HG03139 (cell line): Measurements from ENCODE around the gene DPM2.

Source experiments
- ATAC-seq: cut with Tn5 transposase; IDR thresholded peaks from one replicate; pipeline ENCODE4 v1.9.1; 2021; ENCODE audit not compliant: unreplicated experiment

Gene DPM2

DNA sequence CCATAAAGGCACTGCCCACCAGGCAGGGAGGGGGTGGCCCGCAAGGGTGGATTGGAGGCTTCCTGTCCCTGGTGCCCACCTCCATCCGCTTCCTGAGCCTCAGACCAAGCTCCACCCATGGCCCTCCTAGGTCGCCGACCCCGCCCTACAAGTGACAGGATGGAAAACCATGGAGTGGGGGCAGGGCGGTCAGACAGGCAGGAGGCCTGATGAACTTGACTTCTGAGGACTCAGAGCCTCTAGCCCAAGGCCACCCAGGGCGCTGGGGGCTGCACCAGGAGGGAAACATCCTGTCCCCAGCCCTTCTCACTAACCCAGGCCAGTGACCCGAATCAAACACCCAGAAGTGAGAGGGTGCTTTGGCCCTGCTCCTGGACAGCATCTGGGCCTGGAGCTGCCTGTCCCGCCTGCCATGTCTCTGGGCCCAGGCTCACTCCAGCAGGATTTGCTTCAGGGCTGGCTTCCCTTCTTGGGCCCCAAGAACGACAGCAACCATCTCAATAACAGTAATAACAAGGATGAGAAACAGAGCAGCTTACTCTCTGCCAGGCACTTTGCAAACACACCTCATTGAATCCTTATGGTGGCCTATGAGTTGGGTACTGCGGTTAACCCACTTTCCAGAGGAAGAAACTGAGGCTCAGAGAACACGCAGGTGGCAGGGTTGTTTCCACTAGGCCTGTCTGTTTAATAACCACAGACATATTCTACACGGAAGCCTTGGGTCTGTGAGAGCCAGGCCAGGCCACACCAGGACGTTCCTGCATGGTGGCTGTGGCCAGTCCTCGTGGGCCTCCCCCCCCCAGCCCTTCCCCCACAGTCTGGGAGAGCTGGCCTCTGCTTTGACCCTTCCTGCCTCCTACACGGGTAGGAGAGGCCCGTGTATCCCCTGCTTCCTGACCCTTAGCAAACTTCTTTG lies 33.8 kb downstream of the DPM2 start:
- ATAC-seq: peak; percentile 32

DNA sequence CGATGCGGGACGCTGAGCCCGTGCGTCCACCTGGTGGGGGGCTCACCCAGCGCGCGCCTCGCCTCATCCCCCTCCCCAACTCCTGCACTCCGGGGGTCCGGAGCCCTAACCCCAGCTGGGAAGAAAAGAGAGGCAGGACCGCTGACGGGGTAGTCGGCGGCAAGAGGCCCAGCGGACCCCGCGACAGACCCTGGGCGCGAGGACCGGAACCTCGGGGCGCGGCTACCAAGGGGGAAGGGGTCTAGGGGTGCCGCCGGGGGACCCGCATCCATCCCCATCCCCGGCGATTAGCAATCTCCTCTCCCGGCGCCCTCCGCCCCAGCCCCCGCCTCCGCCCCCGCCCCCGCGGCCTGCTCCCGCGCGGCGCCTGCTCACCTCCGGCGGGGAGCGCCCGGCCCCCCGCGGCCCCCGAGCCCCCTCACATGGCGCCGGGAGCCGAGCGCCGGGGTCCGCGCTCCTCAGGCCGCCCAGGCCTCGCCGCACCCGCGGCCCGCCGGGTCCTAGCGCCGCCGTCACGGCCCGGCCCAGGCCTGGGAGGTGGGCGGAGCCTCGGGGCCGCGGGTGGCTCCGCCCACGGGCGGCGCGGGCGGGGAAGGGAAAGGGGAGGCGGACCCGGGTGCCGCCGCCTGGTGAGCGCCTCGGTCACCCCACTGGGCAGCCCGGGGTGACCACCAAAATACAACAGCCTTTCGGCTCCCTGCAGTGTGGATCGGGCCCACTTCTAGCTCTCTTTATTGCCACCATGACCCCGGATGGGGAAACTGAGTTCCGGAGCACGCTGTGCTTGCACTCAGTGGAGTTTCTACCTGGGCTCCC lies 38.3 kb downstream of the DPM2 start, which contains the start of gene ST6GALNAC6:
ST6GALNAC6 (minus strand) TSS at position 476 of the 816 bp plus-strand sequence. CDS start 1,622 bp downstream, outside the sequence.
- ATAC-seq: peak; percentile 43

DNA sequence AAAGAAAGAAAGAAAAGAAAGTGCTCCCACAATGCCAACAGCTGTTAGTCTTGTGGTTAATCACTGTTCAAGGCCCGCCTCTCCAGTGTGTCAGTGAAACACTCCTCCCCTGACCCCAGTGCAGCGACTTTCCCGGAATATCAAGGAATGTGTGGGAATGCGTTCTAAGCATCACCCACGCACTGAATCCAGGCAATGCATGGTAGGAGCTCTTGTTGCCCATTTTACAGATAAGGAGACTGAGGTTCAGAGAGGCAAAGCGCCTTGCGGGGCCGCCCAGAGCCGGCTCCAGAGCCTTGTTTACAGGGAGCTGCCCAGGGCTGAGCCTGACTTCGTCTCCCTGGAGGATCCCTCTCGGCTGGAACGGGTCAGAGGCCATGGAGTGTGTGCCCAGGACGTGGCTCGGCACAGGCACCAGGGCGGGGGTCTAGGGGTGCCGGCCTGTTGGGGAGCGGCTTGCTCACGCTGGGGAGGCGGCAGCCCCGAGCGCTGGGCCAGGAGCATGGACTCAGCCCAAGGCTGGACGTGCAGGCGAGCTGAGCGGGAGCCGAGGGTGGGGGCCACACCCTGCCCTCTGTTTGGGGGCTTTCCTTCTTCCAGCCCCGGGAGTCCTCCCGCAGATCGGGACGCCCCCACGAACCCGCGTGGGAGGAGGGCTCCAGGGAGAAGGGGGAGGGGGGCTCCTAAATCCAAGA lies 39.1 kb downstream of the DPM2 start:
- ATAC-seq: no peak

DNA sequence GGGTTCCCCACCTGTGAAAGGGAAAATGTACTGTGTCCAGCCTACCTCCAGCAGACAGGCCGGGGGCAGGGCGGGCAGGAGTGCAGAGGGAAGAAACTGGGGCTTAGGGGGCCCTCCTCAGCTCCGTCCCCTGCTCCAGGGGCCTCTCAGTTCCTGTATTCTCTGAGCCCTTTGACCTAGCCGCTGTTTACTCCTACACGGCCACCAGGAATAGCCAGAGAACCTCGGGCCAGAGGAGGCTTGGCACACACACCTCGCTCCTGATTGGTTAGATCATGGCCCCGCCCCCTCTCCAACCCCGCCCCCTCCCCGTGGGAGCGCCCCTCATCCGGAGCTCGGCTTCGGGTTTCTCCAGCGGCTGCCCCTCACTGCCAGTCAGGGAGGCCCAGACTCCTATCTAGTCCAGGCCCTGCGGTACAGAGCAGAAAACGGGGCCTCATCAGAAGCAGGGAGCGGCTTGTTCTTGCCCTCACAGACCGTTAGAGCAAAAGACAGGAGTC lies 40.4 kb downstream of the DPM2 start:
- no peak for ATAC-seq

DNA sequence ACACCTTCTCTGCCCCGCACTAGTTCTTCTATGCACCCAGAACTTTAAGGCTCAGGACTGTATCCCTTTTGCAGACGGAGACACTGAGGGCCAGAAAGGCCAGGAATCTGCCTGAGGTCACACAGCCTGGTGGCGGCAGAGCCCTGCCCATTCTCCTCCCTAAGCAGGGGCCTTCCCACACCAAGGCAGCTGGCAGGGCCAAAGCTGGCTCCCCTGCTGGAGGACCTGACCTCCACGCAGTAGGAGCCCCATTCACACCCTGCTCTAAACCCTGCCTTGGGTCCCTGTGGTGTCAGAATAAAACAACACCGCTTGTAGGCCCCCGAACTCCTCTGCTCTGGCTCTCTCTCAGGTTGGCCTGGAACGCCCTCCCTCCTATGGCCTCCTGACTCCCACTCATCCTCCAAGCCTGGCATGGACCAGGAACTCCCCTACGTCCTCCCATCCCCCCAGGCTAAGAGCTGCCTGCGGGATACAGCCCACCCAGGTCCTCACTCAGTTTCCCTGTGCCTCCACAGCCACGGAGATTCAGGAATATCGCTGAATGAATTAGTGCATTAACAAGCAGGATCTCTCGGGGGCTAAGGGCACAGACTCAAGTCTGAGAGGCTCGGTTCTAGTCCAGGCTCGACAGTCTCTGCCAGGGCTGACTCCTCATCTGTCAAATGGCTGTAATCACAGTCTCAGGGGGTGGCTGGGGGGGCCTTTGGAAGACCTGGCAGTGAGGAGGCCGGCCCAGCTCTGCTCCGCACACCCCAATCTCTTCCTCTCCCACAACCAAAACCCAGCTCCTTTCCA lies 41.1 kb downstream of the DPM2 start:
- ATAC-seq: no peak

DNA sequence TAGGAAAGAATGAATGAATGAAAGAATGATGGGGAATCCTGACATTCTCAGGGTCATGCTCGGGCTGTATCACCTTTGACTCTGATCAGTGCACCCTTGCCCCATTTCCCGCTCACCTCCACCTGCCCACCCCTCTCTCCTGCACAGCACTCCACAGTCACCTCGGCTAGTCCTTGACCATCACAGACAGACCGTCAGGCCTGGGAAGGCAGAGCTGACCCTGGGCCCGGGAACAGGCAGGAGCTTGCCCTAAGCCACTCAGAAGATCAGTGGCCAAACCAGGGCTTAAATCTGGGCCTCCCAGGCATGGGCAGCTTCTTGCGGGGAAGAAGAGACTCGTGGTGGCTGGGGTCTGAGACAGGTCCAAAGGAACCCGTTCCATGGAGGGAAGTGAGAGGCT lies 41.8 kb downstream of the DPM2 start:
- no peak for ATAC-seq

DNA sequence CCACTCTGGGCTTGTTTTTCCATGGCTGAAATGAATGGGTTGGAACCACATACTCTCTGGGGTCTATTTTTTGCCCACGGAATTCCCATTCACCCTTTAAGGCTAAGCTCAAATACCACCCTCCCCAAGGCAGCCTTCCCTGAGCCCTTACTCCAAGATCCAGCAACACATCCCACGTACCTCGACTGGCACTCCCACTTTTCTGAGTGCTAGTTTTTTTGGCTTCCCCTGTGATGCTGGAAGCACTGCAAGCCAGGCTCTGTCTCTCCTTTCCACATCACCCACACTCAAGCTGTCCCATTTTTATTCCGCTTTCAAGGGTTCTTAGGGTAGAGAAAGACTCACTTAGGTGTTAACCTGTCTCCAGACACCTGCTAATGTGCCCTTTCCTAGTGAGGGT lies 44.3 kb downstream of the DPM2 start:
- no peak for ATAC-seq

DNA sequence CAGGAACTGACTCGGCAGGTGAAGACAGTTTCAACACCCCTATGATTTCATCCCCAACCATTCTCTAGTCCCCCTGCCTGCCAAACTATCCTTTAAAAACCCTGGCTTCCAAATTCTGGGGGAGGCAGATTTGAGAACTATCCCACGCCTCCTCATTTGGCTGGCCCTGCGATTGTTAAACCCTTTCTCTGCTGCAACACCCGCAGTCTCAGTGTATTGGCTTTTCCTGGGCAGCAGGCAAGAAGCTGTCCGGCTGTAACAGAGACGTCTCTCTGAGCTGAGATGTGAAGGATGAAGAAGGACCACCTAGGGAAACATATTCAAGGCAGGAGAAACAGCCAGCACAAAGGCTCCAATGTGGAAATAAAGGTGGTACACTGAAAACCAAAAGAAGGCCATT lies 44.8 kb downstream of the DPM2 start:
- no peak for ATAC-seq

DNA sequence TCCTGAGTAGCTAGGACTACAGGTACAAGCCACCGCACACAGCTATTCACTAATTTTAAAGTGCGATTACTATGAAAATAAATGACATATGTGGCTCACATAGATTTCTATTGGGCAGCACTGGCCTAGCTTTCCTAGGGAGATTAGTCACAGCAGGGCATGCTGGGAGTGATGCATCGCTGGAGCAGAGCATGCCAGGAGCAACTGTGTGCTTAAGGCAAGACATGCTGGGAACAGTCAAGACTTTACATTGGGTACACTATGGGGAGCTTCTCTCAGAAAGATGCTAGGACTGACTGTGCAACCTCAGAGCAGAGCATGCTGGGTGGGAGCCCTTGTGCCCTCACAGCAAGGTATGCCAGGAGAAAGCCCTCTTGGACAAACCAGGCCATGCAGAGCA lies 47.6 kb downstream of the DPM2 start:
- ATAC-seq: no peak

DNA sequence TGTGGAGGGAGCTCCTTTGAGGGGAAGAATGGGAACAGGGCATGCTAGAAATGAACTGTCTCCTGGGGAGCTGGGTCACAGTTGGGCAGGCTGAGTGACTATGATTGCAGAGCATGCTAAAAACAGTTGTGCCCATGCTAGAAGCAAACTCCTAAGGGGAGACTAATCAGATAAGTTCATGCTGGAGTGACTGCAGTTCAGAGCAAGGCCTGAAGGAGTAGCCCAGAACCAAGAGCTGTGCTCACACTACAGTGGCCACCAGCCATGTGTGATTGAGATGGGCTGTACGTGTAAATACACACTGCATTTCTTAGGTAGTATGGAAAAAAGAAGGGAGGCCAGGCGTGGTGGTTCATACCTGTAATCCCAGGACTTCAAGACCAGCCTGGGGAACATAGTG lies 49.9 kb downstream of the DPM2 start:
- ATAC-seq: no peak

DNA sequence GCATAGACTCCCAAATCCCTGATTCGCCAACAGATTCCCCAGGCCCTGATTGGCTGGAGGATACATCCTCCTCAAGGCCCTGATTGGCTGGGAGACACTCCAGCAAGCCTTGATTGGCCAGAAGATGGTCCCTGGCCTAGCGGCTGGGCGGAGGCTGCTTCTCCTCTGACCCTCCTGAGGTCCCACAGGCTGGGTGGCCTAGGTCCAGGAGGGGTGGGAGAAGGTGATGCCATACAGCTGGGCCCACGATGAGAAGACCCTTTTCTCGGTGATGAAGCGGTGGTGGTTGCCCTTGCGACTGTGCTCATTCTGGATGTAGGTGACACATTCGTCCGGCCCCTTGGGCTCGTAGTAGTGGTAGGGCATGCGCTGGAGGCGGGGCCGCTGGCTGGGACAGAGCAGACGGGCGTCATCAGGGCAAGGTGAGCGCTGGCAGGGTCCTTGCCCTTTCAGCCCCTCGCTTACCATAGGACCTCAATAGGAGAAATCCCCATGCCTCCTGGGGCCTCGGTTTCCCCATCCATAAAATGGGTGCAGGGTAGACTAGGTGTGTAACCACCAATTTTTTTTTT lies 51.2 kb downstream of the DPM2 start:
- no peak for ATAC-seq

DNA sequence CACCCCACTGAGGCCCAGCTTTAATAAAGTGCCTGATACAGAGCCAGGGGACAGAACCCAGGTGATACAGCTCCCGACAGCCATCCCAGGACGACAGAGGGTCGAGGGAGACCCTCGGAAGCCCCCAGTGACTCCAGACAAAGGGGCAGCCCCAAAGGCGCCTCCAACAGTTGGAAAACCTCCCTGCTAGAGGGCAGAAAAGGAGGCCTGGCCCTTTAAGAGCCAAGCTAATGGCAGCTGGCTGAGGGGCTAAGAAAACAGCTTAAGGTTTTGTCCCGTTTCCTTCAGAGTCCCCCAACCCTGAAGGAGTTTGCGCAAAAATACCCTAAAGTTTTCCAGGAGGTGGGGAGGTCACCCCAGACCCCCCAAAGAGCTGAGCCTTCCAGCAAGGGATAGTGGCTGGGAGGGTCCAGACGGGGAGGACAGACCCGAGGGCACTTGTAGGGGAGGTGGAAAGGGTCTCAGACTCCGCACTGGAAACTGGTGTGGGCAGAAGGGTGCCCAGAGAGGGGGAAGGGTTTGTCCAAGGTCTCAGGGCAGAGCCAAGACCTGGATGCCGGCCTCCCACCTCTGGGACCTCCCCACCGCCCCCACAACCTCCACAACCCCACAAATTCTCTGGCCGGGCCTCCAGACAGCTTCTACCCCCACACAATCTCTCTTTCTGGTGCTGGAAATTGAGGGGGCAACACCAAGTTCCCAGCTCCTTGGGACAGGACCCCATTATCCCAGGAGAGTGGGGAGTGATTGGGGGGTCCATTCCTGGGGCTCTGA lies 52.0 kb downstream of the DPM2 start:
- ATAC-seq: no peak
